Activated B cell treated with CpG ODN at 0.5 μM for 24 hours (primary cell): ENCODE results near the gene PLXNA4. TPM values are rescaled to one million over a fixed set of nuclear protein-coding genes. Genes with fewer than 3 reads are reported as not detected.
"Not testable (repeated sequence)": the region's sequence is repeated elsewhere in the genome, so short reads cannot be mapped to it uniquely, and the experiment has no call there.

Experiments used
- ATAC-seq: fragments of 200-7000 bp; cut with Tn5 transposase; one replicate; pipeline ENCODE4 v1.10.0; 2021; ENCODE audit warnings: low read depth, mild to moderate bottlenecking, moderate library complexity
- CTCF ChIA-PET: fragments of 350-600 bp; sonication (Branson Sonifier 250); formaldehyde crosslinking; loops from one replicate; lab custom pipeline; 2021; ENCODE audit warnings: antibody characterized with exemption; lab: Charles Lee
- POLR2A ChIA-PET: fragments of 350-600 bp; sonication (Branson Sonifier 250); formaldehyde crosslinking; loops from one replicate; lab custom pipeline; 2021; ENCODE audit warnings: antibody characterized with exemption; lab: Charles Lee
- DNase-seq: peaks from one replicate; pipeline ENCODE4 v3.0.0; 2022
- H3K27ac Mint-ChIP-seq: one replicate; pipeline ENCODE4 v1.8.0; 2020; ENCODE audit warnings: mixed read lengths
- H3K27me3 Mint-ChIP-seq: one replicate; pipeline ENCODE4 v1.8.0; 2021; ENCODE audit warnings: mixed read lengths
- H3K36me3 Mint-ChIP-seq: one replicate; pipeline ENCODE4 v1.8.0; 2021; ENCODE audit warnings: low read depth, mixed read lengths
- H3K4me1 Mint-ChIP-seq: one replicate; pipeline ENCODE4 v1.8.0; 2021; ENCODE audit warnings: mixed read lengths
- H3K4me3 Mint-ChIP-seq: one replicate; pipeline ENCODE4 v1.8.0; 2020; ENCODE audit warnings: mild to moderate bottlenecking, mixed read lengths
- H3K9me3 Mint-ChIP-seq: one replicate; pipeline ENCODE4 v1.8.0; 2020; ENCODE audit warnings: mixed read lengths
- intact Hi-C: fragments of 100-400 bp; cut with micrococcal nuclease; formaldehyde crosslinking; loops from one replicate; pipeline ENCODE4 v1.15.1; 2024
- total RNA-seq: library from RNA; stranded (reverse); gene quantifications from 2 replicates; pipeline ENCODE4 v1.2.3, GENCODE V29; 2022
- TF ChIP-seq, protein P1 (sequence below): fragments of 200-600 bp; IDR thresholded peaks from one replicate; pipeline ENCODE4 v1.8.0; 2022; ENCODE audit warnings: antibody characterized with exemption, mild to moderate bottlenecking

PLXNA4 gene
- total RNA-seq, 1 donor from 2014 or later: not detected

DNA sequence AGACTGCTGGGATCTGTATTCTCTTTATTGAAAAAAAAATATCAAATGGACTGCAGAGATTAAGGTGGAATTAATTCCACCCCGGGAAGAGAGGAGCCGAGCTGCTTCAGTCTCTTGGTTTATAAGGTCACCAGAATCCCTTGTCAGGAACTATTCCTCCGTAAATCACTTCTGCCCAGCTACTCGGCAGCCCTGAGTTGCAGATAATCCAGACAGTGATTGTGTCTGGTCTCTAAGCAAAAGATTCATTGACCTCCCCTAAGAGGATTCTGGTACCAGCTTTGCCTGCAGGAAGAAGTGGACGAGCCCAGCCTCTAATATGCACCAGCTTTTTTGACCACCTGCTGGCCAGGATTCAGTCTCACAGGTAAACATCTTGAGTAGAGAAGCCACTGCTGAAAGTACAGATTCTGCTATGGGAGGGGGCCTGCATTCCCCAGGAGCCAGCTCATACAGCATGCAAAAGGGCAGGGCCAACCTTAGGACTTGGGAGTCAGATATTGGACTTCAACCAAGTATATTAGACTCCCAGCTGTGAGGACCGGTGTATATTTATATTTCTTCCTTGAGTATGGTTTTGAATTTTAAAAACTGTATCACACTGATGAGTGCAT is 27.1 kb upstream of the PLXNA4 start:
- H3K27me3 Mint-ChIP-seq: peaks cover 8% of the 10 kb centered on the region
- H3K27ac Mint-ChIP-seq: no peak overlapping the region
- H3K9me3 Mint-ChIP-seq: no peaks in the 10 kb centered on the region
- TF ChIP-seq, protein P1, sequence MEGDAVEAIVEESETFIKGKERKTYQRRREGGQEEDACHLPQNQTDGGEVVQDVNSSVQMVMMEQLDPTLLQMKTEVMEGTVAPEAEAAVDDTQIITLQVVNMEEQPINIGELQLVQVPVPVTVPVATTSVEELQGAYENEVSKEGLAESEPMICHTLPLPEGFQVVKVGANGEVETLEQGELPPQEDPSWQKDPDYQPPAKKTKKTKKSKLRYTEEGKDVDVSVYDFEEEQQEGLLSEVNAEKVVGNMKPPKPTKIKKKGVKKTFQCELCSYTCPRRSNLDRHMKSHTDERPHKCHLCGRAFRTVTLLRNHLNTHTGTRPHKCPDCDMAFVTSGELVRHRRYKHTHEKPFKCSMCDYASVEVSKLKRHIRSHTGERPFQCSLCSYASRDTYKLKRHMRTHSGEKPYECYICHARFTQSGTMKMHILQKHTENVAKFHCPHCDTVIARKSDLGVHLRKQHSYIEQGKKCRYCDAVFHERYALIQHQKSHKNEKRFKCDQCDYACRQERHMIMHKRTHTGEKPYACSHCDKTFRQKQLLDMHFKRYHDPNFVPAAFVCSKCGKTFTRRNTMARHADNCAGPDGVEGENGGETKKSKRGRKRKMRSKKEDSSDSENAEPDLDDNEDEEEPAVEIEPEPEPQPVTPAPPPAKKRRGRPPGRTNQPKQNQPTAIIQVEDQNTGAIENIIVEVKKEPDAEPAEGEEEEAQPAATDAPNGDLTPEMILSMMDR: no peak
- ChIA-PET POLR2A (no interaction called here), CTCF (no interaction called here)
- no peak overlapping the region for H3K4me3 Mint-ChIP-seq
- intact Hi-C loops: no loop called here
- no peaks in the 10 kb centered on the region for H3K36me3 Mint-ChIP-seq
- DNase-seq: no peak
- no peaks in the 10 kb centered on the region for H3K4me1 Mint-ChIP-seq
- no peak for ATAC-seq

DNA sequence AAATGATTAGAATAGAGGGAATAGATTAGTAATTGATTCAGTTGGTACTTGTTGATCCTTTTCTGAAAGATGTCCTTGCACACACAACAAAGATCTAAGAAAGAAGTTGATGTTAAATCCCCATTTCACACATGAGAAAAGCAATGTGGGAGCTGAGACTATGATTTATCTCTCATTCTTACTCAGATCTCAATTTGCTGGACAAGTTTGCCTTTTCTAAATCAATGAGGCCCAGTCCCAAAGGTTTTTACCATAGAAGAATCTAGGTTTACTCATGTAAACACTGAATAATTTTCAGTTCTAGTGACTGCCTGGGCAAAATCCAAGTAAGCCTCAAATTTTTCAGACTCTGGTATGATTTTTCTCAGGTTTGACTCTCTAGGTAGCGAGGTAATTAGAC is 25.5 kb upstream of the PLXNA4 start:
- Mint-ChIP-seq H3K27me3 (peaks cover 8% of the 10 kb centered on the region), H3K4me3 (no peak overlapping the region), H3K4me1 (no peaks in the 10 kb centered on the region), H3K27ac (no peak overlapping the region), H3K9me3 (no peaks in the 10 kb centered on the region), H3K36me3 (no peaks in the 10 kb centered on the region)
- ATAC-seq: no peak
- POLR2A ChIA-PET: no interaction called here
- TF ChIP-seq, protein P1: no peak
- CTCF ChIA-PET: no interaction called here
- intact Hi-C loops: no loop called here
- no peak for DNase-seq

DNA sequence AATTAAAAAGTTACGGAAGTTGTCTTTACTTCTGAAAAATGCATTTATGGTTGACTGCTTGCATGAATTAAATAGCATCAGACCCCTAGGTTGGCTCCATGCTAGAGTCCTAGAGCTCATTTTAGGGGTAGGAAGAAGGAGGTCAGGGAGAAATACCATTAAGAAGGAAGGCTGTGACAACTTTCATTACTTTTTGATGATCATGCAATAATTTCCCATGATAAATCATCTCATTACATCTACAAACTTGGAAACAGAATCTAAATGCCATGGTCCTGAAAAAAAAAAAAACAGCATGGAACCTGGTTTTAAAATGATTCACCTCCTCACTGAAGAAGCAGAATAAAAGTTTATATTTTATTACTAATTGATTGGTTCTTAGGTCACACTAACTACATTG is 20.3 kb upstream of the PLXNA4 start:
- Mint-ChIP-seq H3K4me3 (no peak overlapping the region), H3K9me3 (no peaks in the 10 kb centered on the region), H3K27ac (no peak overlapping the region), H3K27me3 (peaks cover 2% of the 10 kb centered on the region), H3K4me1 (no peaks in the 10 kb centered on the region), H3K36me3 (no peaks in the 10 kb centered on the region)
- ChIA-PET CTCF (no interaction called here), POLR2A (no interaction called here)
- no peak for DNase-seq
- ATAC-seq: no peak
- TF ChIP-seq, protein P1: no peak
- intact Hi-C loops: no loop called here

DNA sequence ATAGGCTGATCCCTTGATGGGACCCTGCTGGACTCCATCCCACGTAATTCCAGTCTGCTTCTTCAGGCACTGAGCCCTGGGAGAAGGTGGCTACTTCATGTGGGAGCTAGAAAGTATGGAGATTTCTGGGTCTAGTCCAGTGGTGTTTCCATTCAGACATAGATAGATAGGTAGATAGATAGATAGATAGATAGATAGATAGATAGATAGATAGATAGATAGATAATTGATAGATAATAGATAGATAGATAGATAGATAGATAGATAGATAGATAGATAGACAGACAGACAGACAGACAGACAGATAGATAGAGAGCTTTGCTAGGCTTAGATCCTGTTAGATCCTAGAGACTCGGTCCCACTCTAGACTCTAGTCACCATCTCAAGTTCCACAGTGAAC is 18.5 kb upstream of the PLXNA4 start:
- H3K4me1 Mint-ChIP-seq, intact Hi-C loops, CTCF ChIA-PET, ATAC-seq, DNase-seq, H3K27ac Mint-ChIP-seq, POLR2A ChIA-PET, H3K4me3 Mint-ChIP-seq, H3K27me3 Mint-ChIP-seq, H3K9me3 Mint-ChIP-seq, H3K36me3 Mint-ChIP-seq: not testable (repeated sequence)

DNA sequence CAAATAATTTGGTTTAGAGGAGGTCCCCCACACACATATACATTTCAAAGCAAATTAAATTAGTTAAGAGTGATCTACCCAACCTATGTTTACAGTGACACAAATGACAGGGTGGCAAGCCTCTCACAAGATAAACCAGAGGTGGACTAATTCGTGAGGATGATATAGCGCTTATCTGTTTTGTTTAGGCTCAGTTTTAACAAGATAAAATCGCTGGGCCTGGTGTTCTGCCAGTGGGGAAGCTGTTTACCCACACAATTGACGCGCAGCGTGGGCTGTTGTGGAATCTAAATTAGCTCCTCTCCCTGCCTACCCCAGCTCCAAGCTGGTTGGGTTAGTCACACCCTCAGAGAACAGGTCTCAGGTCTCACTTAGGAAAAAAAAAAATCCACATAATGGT is 16.7 kb upstream of the PLXNA4 start:
- no peaks in the 10 kb centered on the region for H3K4me1 Mint-ChIP-seq
- POLR2A ChIA-PET: no interaction called here
- no peaks in the 10 kb centered on the region for H3K9me3 Mint-ChIP-seq
- no peaks in the 10 kb centered on the region for H3K36me3 Mint-ChIP-seq
- CTCF ChIA-PET: no interaction called here
- intact Hi-C loops: no loop called here
- no peak for ATAC-seq
- H3K27me3 Mint-ChIP-seq: peaks cover under 1% of the 10 kb centered on the region
- no peak overlapping the region for H3K4me3 Mint-ChIP-seq
- no peak for DNase-seq
- TF ChIP-seq, protein P1: no peak
- no peak overlapping the region for H3K27ac Mint-ChIP-seq
